NCI-H2227 treated with DMSO at 0.1 percent for 48 hours (cell line): ENCODE data around the gene CAMK2B.

Experiments
- DNase-seq: peaks from one replicate; lab custom pipeline; 2025; lab: John Stamatoyannopoulos, UW

CAMK2B gene

DNA sequence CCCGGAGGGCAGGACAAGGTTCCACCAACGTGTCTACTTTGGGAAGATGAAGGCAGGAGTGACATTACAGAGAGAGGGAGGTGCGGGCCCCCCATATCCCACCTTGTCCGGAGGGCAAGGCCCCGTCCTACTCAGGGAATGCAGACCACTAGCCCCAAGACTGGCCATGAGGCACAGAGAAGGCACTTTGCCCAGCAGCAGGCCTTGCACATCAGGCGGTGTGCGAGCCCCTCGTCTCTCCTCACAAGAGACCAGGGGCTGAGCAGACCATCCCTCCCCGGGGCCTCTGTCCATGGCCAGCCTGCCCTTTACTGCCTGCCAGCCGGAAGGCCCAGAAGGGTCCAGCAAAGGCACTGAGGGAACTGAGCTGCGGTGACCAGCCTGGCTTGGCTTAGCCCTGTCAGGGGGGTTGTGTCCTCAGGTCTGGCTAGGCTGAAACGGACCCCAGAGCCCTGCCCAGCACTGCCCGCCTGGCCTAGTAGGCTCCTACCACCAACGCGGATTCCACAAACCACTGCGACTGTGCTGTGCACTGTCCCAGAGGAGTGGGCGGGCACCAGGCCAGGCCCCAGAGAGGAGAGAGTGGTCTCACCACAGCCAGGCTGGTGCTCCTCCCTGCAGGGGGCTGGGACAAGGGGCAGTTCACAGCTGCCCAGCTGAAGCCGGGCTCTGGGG is 16.7 kb downstream of the CAMK2B start:
- DNase-seq, result no peak

DNA sequence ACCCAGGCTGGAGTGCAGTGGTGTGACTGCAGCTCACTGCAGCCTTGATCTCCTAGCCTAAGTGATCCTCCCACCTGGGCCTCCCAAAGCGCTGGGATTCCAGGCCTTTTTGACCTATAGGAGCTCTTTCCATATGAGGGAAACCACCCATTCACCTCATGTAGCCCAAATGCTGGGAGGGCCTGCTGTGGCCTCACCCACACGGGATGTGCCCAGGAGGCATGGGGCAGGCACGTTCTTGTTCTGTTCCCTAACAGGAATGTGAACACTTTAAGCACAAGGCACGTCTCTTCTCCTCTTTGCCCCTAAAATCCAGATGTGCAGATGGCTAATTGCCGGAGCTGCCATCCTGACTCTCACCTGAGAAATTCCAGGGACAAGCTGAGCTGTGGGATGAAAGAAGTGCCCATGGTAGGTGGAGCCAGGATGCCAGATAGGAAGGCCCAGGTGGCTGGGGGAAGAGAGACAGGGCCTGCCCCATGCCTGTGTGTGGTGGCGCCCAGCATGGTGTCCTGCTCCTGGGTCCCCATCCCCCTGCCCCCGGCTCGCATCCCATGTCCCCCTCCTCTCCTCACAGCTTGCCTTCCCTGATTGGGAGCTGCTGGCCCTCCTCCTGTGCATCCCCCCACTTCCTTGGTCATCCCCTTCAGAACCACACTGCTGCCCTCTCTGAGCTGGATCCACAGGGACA is 17.3 kb downstream of the CAMK2B start:
- no peak for DNase-seq

- DNase-seq, result no peak
Observed at GRCh38 chr7:44307301-44307900, 18.0 kb downstream of the CAMK2B start.

DNA sequence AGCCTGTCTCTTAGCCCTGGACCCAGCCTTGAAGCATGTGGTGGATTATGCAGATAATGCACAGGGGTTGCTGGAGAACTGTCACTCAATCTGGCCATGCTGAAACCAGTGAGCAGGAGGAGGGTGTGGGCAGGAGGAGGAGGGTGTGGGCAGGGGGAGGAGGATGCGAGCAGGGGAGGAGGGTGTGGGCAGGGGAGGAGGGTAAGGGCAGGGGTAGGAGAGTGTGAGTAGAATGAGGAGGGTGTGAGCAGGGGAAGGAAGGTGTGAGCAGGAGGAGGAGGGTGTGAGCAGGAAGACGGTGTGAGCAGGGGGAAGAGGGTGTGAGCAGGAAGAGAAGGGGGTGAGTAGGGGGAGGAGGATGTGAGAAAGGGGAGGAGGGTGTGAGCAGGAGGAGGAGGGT is 18.8 kb downstream of the CAMK2B start:
- DNase-seq, result no peak

GRCh38 chr7:44305564-44306507 is 19.6 kb downstream of the CAMK2B start:
- no peak for DNase-seq

- DNase-seq, result no peak
Observed at GRCh38 chr7:44294325-44295069, 30.9 kb downstream of the CAMK2B start.

- DNase-seq, result no peak
Observed at GRCh38 chr7:44293561-44294324, 31.7 kb downstream of the CAMK2B start.

DNA sequence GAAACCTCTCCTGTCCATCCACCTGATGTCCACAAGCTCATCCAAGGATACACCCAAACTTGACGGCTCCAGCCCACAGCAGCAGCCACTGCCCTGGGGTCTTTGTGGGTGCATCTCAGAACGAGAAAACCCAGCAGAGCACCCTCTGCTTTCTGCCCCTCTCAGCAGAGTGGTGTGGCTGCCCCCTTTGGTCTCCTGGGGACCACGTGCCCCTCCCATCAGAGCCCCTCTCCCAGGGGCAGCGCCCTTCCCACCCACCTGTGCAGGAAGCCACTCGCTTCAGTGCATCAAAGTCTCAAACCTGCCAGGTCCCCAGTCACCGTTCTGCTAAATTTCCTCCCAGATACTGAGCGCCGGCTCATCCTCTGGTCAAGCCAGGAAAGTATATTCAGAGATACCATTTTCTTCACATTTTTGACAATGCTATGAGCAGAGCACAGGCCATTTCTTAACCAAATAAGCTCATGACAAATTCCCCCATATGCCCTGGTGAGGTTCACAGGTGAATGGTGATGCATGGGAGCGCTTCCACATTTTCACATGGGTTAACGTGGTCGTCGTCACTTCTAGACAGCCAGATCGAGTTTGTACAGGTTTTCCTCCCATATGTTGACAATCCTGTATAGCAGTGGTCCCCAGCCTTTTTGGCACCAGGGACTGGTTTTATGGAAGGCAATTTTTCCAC is 32.4 kb downstream of the CAMK2B start:
- no peak for DNase-seq

GRCh38 chr7:44292420-44292817 is 33.0 kb downstream of the CAMK2B start:
- no peak for DNase-seq

DNA sequence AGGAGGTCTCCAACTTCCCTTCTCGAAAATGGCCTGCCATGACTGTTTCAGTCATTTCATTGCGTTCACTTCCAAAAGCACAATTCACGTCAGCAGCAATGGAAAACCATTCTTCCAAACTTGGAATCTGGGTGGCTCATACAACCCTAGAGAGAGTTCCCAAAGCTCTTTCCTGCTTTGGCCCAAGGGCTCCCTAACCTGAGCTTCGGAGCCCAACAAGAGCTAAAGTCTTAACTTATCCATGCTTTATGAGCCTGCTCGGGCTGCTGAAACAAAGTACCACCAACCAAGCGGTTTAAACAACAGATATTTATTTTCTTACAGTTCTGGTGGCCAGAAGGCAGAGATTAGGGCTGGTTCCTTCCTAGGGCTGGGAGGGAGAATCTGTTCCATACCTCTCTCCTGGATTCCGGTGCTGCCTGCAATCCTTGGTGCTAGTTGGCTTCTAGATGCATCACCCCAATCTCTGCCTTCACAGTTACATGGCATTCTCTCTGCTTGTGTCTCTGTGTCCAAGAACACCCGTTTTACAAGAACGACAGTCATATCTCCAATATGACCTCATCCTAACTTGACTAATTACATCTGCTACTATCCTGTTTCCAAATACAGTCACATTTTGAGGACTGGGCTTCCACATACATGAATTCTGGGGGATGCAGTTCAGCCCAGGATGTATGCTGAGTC is 33.5 kb downstream of the CAMK2B start:
- DNase-seq, result no peak

DNA sequence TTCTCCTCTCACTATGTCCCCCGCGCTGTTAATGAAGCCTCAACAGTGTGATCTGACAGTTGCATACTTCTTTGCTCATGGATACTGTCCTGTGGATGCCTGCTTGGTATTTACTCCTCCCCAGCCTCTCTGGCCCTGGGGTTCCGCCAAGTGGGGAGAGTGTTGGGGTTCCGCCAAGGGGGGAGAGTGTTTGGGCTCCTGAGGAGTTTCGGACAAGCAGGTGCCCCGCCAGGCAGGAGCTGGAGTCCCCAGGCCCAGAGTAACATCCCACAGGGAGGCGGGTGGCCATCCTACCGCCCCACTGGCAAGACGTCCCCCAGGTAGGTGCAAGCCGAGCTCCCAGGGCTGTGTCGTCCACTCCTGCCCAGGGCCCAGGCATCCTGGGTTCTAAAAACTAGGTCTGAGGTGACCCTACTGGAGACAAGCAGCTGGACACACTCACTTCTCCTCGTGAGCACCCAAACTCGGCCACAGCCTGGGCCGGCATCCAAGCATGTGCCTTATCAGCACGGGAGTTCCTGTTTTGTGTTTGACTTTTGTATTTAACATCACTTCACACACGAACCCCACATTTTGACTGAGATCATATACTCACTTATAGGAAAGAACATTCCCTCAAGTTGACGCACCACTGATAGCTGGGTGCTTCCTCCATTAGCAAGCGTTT is 34.2 kb downstream of the CAMK2B start:
- no peak for DNase-seq

DNA sequence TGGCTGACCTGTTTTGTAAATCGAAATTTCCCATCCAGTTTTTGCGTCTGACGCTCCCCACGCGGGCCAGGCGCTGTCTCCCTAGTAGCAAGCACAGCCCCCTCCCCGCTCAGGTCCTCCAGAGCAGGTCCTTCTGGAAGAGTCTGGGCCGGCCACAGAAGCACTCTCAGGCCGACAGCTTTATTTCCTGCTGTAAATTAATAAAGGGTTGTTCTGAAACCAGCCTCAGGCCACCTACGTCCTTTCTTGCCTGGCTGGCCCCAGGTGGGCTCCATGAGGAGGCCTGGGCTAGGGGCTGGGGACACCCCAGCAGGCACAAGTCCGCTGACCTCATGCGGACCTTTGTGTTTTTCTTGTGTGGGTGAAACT is 35.2 kb downstream of the CAMK2B start:
- no peak for DNase-seq

DNA sequence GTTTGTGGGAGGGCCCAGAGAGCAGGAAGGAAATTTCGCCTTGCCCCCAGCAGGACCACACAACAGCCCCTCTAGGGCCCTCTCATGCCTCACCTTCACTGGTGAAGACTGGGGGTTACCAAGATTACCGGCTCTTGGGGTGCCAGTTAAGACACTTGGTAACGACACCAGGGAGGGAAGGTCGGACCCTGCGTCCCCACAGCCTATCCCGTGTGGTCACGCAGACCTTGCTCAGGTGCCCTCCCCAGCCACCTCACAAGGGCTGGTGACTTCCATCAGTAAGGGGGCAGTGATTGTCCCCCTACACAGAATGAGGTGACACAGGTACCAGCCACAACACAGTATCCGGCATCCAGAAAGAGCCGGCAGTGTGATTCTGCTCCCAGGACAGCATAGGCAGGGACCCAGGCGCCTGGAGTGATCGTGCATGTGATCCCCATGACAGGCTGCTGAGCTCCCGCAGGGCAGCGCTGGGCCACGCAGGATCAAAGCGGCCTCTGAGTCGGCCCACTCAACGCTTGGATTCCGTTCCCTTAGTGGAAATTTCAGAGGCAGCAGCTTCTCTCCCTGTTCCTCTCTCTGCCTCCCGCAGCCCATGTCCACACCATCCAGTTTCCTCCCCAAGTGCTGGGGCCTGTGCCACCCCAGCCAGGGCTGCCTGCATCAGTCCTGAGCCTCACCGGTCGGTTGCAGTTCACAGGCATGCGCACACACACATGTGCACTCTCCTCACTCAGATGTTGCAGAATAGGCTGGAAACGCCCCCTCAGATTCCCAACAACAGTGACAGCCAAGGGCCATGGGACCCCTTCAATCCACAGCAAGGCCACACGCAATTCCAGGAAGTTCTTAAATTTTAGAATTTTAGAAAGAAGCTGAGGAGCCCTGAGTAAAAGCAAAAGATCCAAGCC is 35.8 kb downstream of the CAMK2B start:
- DNase-seq, result no peak

- DNase-seq, result no peak
Observed at GRCh38 chr7:44288811-44289340, 36.5 kb downstream of the CAMK2B start.

GRCh38 chr7:44288381-44288685 is 37.1 kb downstream of the CAMK2B start:
- no peak for DNase-seq

GRCh38 chr7:44287488-44288380 is 37.7 kb downstream of the CAMK2B start:
- no peak for DNase-seq
